Measurements from ENCODE around the gene KLC3.

The KLC3 gene

DNA sequence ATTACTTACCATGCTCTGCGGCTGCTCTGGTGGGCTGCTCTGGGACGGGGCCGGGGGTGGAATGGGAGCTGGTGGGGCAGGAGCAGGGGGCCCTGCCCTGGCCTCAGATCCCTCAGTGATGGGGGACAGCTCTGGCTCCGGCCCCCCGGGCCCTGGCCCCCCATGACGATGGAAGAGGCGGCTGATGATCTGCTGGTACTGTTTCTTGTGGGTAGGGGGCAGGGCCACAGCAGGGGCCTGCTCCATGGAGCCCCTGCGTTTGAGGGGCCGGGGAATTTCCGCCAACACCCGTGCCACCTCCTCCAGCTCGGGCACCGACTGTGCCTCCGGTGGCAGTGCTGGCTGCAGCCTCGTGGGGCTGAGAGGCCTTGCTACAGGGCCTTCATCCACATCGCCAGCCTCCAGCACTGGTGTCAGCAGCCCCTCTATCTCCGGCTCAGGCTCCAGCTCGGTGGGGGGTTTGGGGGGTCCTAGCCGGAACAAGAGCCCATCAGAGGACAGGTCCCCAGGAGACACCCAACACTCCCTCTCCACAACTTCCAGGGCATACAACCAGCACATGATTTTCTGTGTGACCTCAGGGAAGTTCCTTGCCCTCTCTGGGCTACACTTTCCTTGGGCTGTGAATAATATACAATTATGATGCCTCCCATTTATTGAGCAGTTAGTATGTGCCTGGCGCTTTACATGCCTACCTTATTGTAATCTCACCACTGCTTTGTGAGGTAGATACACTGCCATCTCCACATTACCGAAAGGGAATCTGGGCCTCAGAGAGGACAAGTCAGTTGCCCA is 51.5 kb downstream of the KLC3 start:
- no peak for DNase-seq
- no peak for TF ChIP-seq POLR2A (IDR thresholded peaks at IDR 0.05; ENCODE audit: low read length)

DNA sequence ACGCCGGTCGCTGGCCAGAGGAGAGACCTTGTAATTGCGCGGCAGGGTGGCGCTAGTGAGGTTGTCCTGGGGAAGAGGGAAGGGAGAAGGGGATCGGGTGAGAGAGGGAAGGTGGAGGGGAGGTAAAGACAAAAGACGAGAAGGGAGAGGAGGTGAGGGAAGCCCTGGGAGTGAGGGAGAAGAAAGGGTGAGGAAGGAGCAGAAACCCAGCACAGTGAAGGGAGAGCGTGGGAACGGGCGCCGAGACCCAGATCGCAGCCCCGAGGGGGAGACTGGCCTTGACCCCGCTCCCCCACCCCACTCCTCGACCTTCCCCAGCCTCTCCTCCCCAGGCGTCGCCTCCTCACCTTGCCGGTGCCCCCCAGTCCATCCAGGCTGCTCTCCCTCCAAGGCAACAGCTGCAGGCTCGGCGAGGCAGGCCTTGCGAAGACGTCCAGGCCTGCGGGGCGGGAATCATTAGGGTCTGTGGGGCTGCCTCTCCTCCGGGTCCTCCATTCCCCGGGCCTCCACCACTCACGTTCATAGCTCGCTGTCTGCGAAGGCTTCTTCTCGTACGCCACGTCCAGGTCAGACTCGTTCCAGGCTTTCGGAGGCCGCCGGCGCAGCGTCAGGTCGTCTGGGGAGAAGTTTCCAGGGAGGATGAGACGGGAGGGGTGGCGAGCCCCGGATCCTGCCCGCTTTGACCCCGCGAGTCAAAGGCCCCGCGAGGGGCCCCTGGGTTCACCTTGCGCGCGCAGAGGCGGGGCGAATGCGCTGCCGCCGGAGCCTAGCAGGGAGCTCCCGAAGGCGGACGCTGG is 55.5 kb downstream of the KLC3 start:
- TF ChIP-seq GATA1 (IDR thresholded peaks at IDR 0.05; ENCODE audit: low read depth, low read length) (no peak), POLR2A (IDR thresholded peaks at IDR 0.05; ENCODE audit: low read length) (no peak)
- DNase-seq = no peak

DNA sequence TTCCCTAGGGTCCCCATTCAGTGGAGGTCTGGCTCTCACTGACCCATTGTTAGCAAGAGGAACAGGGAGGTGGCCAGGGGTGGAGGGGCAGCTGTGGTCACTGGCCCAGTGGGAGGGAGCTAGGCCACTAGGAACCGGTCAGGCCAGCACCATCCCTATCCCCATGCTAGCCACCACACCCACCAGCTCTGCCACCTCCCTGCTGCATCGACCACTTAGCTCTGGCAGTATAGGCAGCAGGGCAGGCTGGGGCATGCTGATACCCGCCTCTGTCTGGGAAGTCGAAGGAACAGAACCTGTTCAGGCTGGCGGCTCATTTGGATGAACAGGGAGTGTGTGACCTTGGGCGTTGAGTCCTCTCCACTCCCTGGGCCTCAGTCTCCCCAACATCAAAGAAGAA is 59.6 kb downstream of the KLC3 start:
- TF ChIP-seq POLR2A (IDR thresholded peaks at IDR 0.05; ENCODE audit: low read length) (no peak), GATA1 (IDR thresholded peaks at IDR 0.05; ENCODE audit: low read depth, low read length) (no peak)
- no peak for DNase-seq

All from erythroblast (primary cell).